Upper lobe of left lung (tissue), 6 donors: ENCODE results near the gene TM4SF4. TPM values are rescaled to one million over a fixed set of nuclear protein-coding genes. Genes with fewer than 3 reads are reported as not detected.

ENCODE experiments used
- ATAC-seq, 2 donors: fragments of 200-7000 bp; cut with Tn5 transposase; one replicate each; pipeline ENCODE4 v1.9.1; 2022; ENCODE audit warnings: mild to moderate bottlenecking in 2 of 2, moderate library complexity in 2 of 2; ENCODE audit not compliant: low FRiP score in 2 of 2
- DNase-seq, 2 donors: peaks; one replicate each; pipeline ENCODE4 v3.0.0-alpha.2; 2019 to 2020
- H3K27ac ChIP-seq, 4 donors: fragments of 200-600 bp; sonication (generic); one replicate each; pipeline ENCODE4 v1.5.1; 2016 to 2019
- H3K27me3 ChIP-seq, 4 donors: fragments of 200-600 bp; sonication (generic); one replicate each; pipeline ENCODE4 v1.5.1; 2017 to 2019
- H3K36me3 ChIP-seq, 4 donors: fragments of 200-600 bp; sonication (generic); one replicate each; pipeline ENCODE4 v1.5.1; 2016 to 2019
- H3K4me1 ChIP-seq, 4 donors: fragments of 200-600 bp; sonication (generic); one replicate each; pipeline ENCODE4 v1.5.1; 2018 to 2019
- H3K4me3 ChIP-seq, 4 donors: fragments of 200-600 bp; sonication (generic); one replicate each; pipeline ENCODE4 v1.5.1; 2017 to 2019; ENCODE audit warnings: mild to moderate bottlenecking in 2 of 4, moderate library complexity in 1 of 4
- H3K9me3 ChIP-seq, 4 donors: fragments of 200-600 bp; sonication (generic); one replicate each; pipeline ENCODE4 v1.5.1; 2018 to 2019
- EP300 ChIP-seq, 4 donors: sonication (generic); formaldehyde crosslinking; IDR thresholded peaks; one replicate each; pipeline ENCODE4 v1.5.1; 2017; ENCODE audit warnings: antibody characterized with exemption in 4 of 4, control low read depth in 2 of 4
- POLR2A ChIP-seq, 4 donors: fragments of 450-650 bp; IDR thresholded peaks; one replicate each; pipeline ENCODE4 v1.5.1; 2016 to 2017; ENCODE audit warnings: antibody characterized with exemption in 4 of 4, mild to moderate bottlenecking in 2 of 4
- POLR2AphosphoS5 ChIP-seq, 2 donors: sonication (generic); formaldehyde crosslinking; IDR thresholded peaks; one replicate each; pipeline ENCODE4 v1.5.1; 2017; ENCODE audit warnings: antibody characterized with exemption in 2 of 2
- WGBS, 2 donors: methylation state at CpG; one replicate each; pipeline ENCODE4 v1.1.5; 2017 to 2018; 5-methylcytosine and 5-hydroxymethylcytosine counted together
- total RNA-seq, 6 donors: library from RNA; depleted of rRNA in 4 of 6; stranded (reverse); fragments of >200 nt in 4 of 6; gene quantifications; one replicate each; pipeline versions ENCODE4 v1.1.0 to v1.2.1, GENCODE V29; 2016 to 2021
- TF ChIP-seq, protein P1 (sequence below), 6 experiments: fragments of 450-650 bp in 4 of 6; fragments of 200-600 bp in 2 of 6; sonication (generic) in 2 of 6; IDR thresholded peaks; one replicate each; pipeline ENCODE4 v1.5.1; 2016 to 2019; ENCODE audit warnings: antibody characterized with exemption in 6 of 6
- donor health status: DM: no; HTN: no; CAD: no; lungs with moderate emphysema.
- donor health status: DM: no; HTN: yes; CAD: no; lungs with severe emphysema.

TM4SF4 gene
- total RNA-seq, 6 donors from 2014 or later, result 1.8 to 2.5 (median 2.2) TPM; not detected in 2

DNA sequence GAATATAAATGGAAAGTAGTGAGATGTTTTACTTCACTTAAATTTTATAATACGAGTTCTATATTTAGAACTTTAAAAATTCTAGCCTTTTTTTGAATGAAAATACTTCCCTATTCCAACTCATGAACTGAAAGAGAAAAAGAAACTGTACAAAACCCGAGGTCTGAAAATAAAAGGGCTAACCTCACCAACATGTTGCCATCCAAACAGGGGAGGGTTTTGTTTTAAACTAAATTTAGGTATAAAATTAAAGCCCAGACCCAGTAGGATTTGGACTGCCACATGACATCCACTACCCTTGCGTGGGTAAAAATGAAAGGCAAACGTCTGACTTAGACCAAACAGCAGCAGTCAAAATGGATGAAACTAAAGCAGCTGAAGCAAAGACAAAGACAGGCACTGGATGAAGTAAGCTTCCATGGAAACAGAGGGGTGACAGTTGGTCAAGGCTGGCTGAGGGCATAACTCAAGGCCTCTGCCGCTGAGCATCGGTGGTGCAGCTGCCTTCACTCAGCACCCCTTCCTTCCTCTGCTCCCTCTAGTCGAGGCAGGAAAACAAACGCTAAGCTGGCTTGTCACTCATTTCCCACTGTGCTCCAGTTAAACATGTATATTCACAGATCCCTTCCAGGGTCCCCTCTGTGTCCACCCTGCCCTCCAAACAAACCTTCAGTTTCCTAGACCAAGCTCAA lies 58.1 kb downstream of the TM4SF4 start:
- Histone ChIP-seq H3K9me3 (no peaks in the 10 kb centered on the region), H3K27ac (peak overlapping the region in 3 of 4 donors; percentile 15 to 78 (median 28)), H3K4me1 (peaks cover 48 to 71% (median 57%) of the 10 kb centered on the region in 4 donors), H3K4me3 (peak overlapping the region in 1 of 4 donors; percentile 15), H3K36me3 (no peaks in the 10 kb centered on the region), H3K27me3 (no peaks in the 10 kb centered on the region)
- TF ChIP-seq POLR2AphosphoS5 (IDR thresholded peaks at IDR 0.05) (no peak), EP300 (IDR thresholded peaks at IDR 0.05) (no peak), POLR2A (IDR thresholded peaks at IDR 0.05) (no peak)
- TF ChIP-seq, protein P1, sequence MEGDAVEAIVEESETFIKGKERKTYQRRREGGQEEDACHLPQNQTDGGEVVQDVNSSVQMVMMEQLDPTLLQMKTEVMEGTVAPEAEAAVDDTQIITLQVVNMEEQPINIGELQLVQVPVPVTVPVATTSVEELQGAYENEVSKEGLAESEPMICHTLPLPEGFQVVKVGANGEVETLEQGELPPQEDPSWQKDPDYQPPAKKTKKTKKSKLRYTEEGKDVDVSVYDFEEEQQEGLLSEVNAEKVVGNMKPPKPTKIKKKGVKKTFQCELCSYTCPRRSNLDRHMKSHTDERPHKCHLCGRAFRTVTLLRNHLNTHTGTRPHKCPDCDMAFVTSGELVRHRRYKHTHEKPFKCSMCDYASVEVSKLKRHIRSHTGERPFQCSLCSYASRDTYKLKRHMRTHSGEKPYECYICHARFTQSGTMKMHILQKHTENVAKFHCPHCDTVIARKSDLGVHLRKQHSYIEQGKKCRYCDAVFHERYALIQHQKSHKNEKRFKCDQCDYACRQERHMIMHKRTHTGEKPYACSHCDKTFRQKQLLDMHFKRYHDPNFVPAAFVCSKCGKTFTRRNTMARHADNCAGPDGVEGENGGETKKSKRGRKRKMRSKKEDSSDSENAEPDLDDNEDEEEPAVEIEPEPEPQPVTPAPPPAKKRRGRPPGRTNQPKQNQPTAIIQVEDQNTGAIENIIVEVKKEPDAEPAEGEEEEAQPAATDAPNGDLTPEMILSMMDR (IDR thresholded peaks at IDR 0.05), result no peak
- WGBS, 2 donors, result 31 to 33% methylated on average over 8 of the region's 8 CpGs
- DNase-seq (no peak), ATAC-seq (no peak)

DNA sequence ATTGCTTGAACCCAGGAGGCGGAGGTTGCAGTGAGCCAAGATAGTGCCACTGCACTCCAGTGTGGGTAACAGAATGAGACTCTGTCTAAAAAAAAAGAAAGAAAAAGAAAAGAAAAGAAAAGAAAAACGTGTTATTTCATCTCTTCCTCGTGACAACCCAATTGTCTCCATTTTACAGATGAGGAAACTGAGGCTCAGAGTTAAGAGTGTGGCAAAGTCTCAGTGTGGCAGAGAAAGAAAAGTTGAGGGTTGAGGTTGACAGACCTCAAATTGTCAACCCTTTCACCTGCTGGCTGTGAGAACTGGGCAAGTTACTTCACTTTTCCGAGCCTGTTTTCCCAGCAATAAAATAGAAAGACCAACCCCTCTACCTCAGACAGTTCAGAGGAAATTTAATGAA lies 59.6 kb downstream of the TM4SF4 start:
- peaks cover 35 to 58% (median 48%) of the 10 kb centered on the region in 4 donors for H3K4me1 ChIP-seq

DNA sequence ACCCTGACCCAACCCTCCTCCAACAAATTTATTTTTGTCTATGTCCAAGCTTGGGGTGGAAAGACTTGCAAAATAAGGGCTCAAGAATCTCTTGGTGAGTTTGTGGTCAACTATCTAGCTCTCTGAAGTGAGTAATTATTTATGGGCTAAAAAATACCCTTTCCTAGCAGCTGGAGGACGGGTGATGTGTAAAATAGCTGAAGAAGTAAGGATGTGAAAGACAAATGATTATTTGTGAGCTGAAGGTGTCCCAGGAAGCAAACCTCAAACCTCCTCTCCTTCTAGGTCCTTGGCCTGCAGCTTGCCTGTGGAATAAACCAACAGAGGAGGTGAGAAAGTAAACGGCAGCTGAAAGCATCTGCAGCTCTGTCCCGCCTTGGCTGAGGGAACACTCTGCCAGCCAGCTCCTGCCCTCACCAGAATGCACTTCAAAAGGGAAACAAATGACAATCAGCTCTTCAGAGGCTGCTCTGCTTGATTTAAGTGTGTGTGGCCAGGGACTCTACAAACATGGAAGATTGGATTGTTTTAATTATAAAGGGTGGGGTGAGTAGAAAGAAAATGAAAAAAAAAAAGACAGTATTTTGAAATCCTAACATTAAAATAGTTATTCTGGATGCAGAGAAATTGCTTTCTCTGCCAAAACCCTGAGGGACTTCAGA lies 60.3 kb downstream of the TM4SF4 start:
- 28 to 29% methylated on average over 3 of the region's 3 CpGs for WGBS, 2 donors
- peak in 1 of 2 donors; percentile 24 for TF ChIP-seq POLR2AphosphoS5 (IDR thresholded peaks at IDR 0.05)
- TF ChIP-seq POLR2A (IDR thresholded peaks at IDR 0.05), result no peak
- Histone ChIP-seq H3K4me3 (no peak overlapping the region), H3K27ac (peak overlapping the region; percentile 23 to 78 (median 62)), H3K4me1 (peaks cover 34 to 60% (median 48%) of the 10 kb centered on the region in 4 donors), H3K27me3 (no peaks in the 10 kb centered on the region), H3K36me3 (no peaks in the 10 kb centered on the region), H3K9me3 (no peaks in the 10 kb centered on the region)
- ATAC-seq, result peak; percentile 48 to 78
- DNase-seq, result peak in 1 of 2 donors; percentile 70

More for the DNA sequence above, 59.6 kb downstream of the TM4SF4 start:
- no peaks in the 10 kb centered on the region for H3K9me3 ChIP-seq
- WGBS, 2 donors, result 91 to 92% methylated on average over 4 of the region's 4 CpGs
- TF ChIP-seq POLR2A (IDR thresholded peaks at IDR 0.05), result no peak
- TF ChIP-seq POLR2AphosphoS5 (IDR thresholded peaks at IDR 0.05), result no peak
- TF ChIP-seq, protein P1 (IDR thresholded peaks at IDR 0.05), result no peak
- no peak for TF ChIP-seq EP300 (IDR thresholded peaks at IDR 0.05)
- ATAC-seq (no peak), DNase-seq (no peak)
- peak overlapping the region; percentile 23 to 78 (median 62) for H3K27ac ChIP-seq
- H3K4me3 ChIP-seq, result no peak overlapping the region
- no peaks in the 10 kb centered on the region for H3K36me3 ChIP-seq
- H3K27me3 ChIP-seq, result no peaks in the 10 kb centered on the region

DNA sequence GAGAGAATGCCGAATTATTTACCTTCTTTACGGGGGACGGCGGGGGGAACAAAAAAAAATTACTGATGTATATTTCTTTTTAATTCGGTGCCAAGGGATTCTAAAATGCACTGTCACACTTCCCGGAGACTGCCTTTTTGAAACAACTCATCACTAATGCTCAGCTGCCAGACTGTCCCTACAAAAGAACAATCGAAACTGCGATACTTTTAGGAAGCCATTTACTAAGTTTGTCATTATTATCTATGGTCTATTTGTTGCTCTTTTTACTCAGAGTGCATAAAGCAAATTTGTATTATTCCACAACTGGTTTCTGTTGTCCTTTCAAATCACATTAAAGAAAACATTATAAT lies 60.8 kb downstream of the TM4SF4 start:
- no peaks in the 10 kb centered on the region for H3K9me3 ChIP-seq
- no peaks in the 10 kb centered on the region for H3K27me3 ChIP-seq
- no peak overlapping the region for H3K4me3 ChIP-seq
- TF ChIP-seq POLR2A (IDR thresholded peaks at IDR 0.05) (no peak), POLR2AphosphoS5 (IDR thresholded peaks at IDR 0.05) (no peak), EP300 (IDR thresholded peaks at IDR 0.05) (no peak)
- TF ChIP-seq, protein P1 (IDR thresholded peaks at IDR 0.05), result no peak
- DNase-seq (no peak), ATAC-seq (no peak)
- peak overlapping the region; percentile 9 to 78 (median 50) for H3K27ac ChIP-seq
- H3K4me1 ChIP-seq, result peaks cover 34 to 60% (median 48%) of the 10 kb centered on the region in 4 donors
- H3K36me3 ChIP-seq, result no peaks in the 10 kb centered on the region
- WGBS, 2 donors, result 43 to 46% methylated on average over 8 of the region's 8 CpGs

DNA sequence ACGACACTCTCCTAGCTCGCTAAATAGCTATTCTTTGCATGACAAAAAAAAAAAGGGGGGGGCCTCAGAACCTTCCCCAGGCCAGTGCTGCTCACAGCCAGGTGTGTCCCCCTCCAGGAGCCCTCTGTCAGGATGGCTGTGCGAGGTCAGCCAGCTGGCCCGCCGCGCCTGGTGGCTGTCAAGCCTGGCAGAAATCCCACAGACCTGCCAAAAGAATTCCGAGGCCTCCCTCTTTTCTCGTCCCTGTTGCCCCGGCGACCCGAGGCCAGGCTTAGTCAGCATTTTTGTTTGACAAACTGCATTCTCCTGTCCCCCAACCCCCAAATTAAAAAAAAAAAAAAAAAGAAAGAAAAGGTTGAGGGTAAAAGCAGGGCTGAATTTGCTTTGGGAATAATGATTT lies 61.9 kb downstream of the TM4SF4 start:
- Histone ChIP-seq H3K4me1 (peaks cover 36 to 58% (median 48%) of the 10 kb centered on the region in 4 donors), H3K27me3 (no peaks in the 10 kb centered on the region), H3K27ac (peak overlapping the region; percentile 9 to 78 (median 64)), H3K36me3 (peaks cover 0 to 5% (median 0%) of the 10 kb centered on the region in 4 donors), H3K4me3 (no peak overlapping the region), H3K9me3 (no peaks in the 10 kb centered on the region)
- no peak for TF ChIP-seq POLR2A (IDR thresholded peaks at IDR 0.05)
- no peak for TF ChIP-seq EP300 (IDR thresholded peaks at IDR 0.05)
- DNase-seq (peak; percentile 70 to 85), ATAC-seq (peak; percentile 41 to 49)
- WGBS, 2 donors, result 28 to 36% methylated on average over 8 to 11 of the region's 11 CpGs
